ENCODE measurements around the gene ZNF780A. TPM values are rescaled to one million over a fixed set of nuclear protein-coding genes. Genes with fewer than 3 reads are reported as not detected.
A peak's percentile ranks its signal among the peaks of the same experiment; 100 is the strongest.
"Not testable (repeated sequence)": the region's sequence is repeated elsewhere in the genome, so short reads cannot be mapped to it uniquely, and the experiment has no call there.

The ZNF780A gene
- total and polyA plus RNA-seq, 8 donors = 8.1 to 40.5 (median 16.4) TPM

GRCh38 chr19:40054632-40055031 lies 36.1 kb downstream of the ZNF780A start:
- Histone ChIP-seq H3K9me3 (peaks cover 0 to 30% (median 15%) of the 10 kb centered on the region in 4 donors), H3K4me3 (peak overlapping the region in 3 of 4 donors; percentile 74 to 96 (median 88)), H3K27me3 (no peaks in the 10 kb centered on the region), H3K36me3 (peaks cover 0 to 12% (median 11%) of the 10 kb centered on the region in 4 donors), H3K27ac (no peak overlapping the region), H3K4me1 (peaks cover 7 to 26% (median 14%) of the 10 kb centered on the region in 4 donors)
- WGBS, 5 donors = 89 to 92% (median 91%) methylated on average over 9 of the region's 9 CpGs
- DNase-seq = no peak
- TF ChIP-seq, protein P1, sequence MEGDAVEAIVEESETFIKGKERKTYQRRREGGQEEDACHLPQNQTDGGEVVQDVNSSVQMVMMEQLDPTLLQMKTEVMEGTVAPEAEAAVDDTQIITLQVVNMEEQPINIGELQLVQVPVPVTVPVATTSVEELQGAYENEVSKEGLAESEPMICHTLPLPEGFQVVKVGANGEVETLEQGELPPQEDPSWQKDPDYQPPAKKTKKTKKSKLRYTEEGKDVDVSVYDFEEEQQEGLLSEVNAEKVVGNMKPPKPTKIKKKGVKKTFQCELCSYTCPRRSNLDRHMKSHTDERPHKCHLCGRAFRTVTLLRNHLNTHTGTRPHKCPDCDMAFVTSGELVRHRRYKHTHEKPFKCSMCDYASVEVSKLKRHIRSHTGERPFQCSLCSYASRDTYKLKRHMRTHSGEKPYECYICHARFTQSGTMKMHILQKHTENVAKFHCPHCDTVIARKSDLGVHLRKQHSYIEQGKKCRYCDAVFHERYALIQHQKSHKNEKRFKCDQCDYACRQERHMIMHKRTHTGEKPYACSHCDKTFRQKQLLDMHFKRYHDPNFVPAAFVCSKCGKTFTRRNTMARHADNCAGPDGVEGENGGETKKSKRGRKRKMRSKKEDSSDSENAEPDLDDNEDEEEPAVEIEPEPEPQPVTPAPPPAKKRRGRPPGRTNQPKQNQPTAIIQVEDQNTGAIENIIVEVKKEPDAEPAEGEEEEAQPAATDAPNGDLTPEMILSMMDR (IDR thresholded peaks at IDR 0.05) = no peak
- TF ChIP-seq EP300 (IDR thresholded peaks at IDR 0.05) (no peak), POLR2A (IDR thresholded peaks at IDR 0.05) (no peak), POLR2AphosphoS5 (IDR thresholded peaks at IDR 0.05) (no peak)
- intact Hi-C loops (cut with DNase I; ENCODE audit: low total_unique reads) = no loop called here

GRCh38 chr19:40053491-40053890 lies 37.3 kb downstream of the ZNF780A start:
- Histone ChIP-seq H3K27me3 (no peaks in the 10 kb centered on the region), H3K27ac (no peak overlapping the region), H3K9me3 (peaks cover 0 to 29% (median 15%) of the 10 kb centered on the region in 4 donors), H3K36me3 (peaks cover 4 to 23% (median 22%) of the 10 kb centered on the region in 4 donors), H3K4me1 (peaks cover 7 to 26% (median 14%) of the 10 kb centered on the region in 4 donors), H3K4me3 (no peak overlapping the region)
- 95 to 100% (median 99%) methylated on average over 2 of the region's 2 CpGs for WGBS, 5 donors
- DNase-seq = no peak
- intact Hi-C loops (cut with DNase I; ENCODE audit: low total_unique reads) = no loop called here
- TF ChIP-seq EP300 (IDR thresholded peaks at IDR 0.05) = no peak
- TF ChIP-seq POLR2AphosphoS5 (IDR thresholded peaks at IDR 0.05) = no peak
- TF ChIP-seq POLR2A (IDR thresholded peaks at IDR 0.05) = no peak
- TF ChIP-seq, protein P1 (IDR thresholded peaks at IDR 0.05) = no peak

DNA sequence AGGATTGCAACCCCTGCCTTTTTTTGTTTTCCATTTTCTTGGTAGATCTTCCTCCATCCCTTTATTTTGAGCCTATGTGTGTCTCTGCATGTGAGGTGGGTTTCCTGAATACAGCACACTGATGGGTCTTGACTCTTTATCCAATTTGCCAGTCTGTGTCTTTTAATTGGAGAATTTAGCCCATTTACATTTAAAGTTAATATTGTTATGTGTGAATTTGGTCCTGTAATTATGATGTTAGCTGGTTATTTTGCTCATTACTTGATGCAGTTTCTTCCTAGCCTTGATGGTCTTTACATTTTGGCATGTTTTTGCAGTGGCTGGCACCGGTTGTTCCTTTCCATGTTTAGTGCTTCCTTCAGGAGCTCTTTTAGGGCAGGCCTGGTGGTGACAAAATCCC lies 49.0 kb downstream of the ZNF780A start:
- DNase-seq; H3K4me1 ChIP-seq; H3K27ac ChIP-seq; intact Hi-C loops (cut with DNase I; ENCODE audit: low total_unique reads); H3K4me3 ChIP-seq; H3K27me3 ChIP-seq: not testable (repeated sequence)
- Histone ChIP-seq H3K9me3 (peaks cover 28 to 72% (median 42%) of the 10 kb centered on the region in 4 donors), H3K36me3 (peaks cover 24 to 47% (median 42%) of the 10 kb centered on the region in 4 donors)
- WGBS, 5 donors = 91 to 100% (median 96%) methylated on average over 1 of the region's 1 CpG

- DNase-seq; intact Hi-C loops (cut with DNase I; ENCODE audit: low total_unique reads); H3K27me3 ChIP-seq; H3K27ac ChIP-seq; H3K4me3 ChIP-seq; H3K4me1 ChIP-seq: not testable (repeated sequence)
- peaks cover under 1 to 36% (median 9%) of the 10 kb centered on the region in 4 donors for H3K36me3 ChIP-seq
- 94 to 100% (median 98%) methylated on average over 1 to 3 of the region's 3 CpGs for WGBS, 5 donors
- H3K9me3 ChIP-seq = peaks cover 40 to 74% (median 51%) of the 10 kb centered on the region in 4 donors
These were observed 52.7 kb downstream of the ZNF780A start for GRCh38 chr19:40038047-40038446.

GRCh38 chr19:40035996-40036395 lies 54.7 kb downstream of the ZNF780A start:
- peaks cover 0 to 42% (median 9%) of the 10 kb centered on the region in 4 donors for H3K36me3 ChIP-seq
- no peak overlapping the region for H3K27ac ChIP-seq
- peaks cover 60 to 79% (median 67%) of the 10 kb centered on the region in 4 donors for H3K9me3 ChIP-seq
- TF ChIP-seq EP300 (IDR thresholded peaks at IDR 0.05) = no peak
- H3K4me3 ChIP-seq = no peak overlapping the region
- DNase-seq = no peak
- 95 to 97% (median 96%) methylated on average over 4 of the region's 4 CpGs for WGBS, 5 donors
- no peaks in the 10 kb centered on the region for H3K4me1 ChIP-seq
- no peaks in the 10 kb centered on the region for H3K27me3 ChIP-seq
- intact Hi-C loops (cut with DNase I; ENCODE audit: low total_unique reads) = no loop called here

GRCh38 chr19:40033989-40034560 lies 56.7 kb downstream of the ZNF780A start:
- WGBS, 5 donors = 95 to 100% (median 99%) methylated on average over 2 of the region's 2 CpGs
- Histone ChIP-seq H3K4me3 (no peak overlapping the region), H3K27me3 (no peaks in the 10 kb centered on the region), H3K4me1 (no peaks in the 10 kb centered on the region), H3K36me3 (peaks cover 0 to 42% (median 9%) of the 10 kb centered on the region in 4 donors), H3K9me3 (peaks cover 72 to 90% (median 86%) of the 10 kb centered on the region in 4 donors), H3K27ac (no peak overlapping the region)
- no peak for DNase-seq
- TF ChIP-seq, protein P1 (IDR thresholded peaks at IDR 0.05) = no peak
- TF ChIP-seq POLR2AphosphoS5 (IDR thresholded peaks at IDR 0.05) (no peak), EP300 (IDR thresholded peaks at IDR 0.05) (no peak)
- intact Hi-C loops (cut with DNase I; ENCODE audit: low total_unique reads) = no loop called here

Data from stomach (tissue), 9 donors.